Astrocyte of the spinal cord (primary cell): ENCODE data around the gene SPATA20.
A peak's percentile ranks its signal among the peaks of the same experiment; 100 is the strongest.

Experiments used
- DNase-seq: peaks from one replicate; pipeline ENCODE4 v3.0.0; 2011; ENCODE audit warnings: low read depth, low spot score
- H3K4me3 ChIP-seq: 2 replicates; pipeline ENCODE4 v1.5.1; 2011; ENCODE audit warnings: low read depth, mild to moderate bottlenecking, low read length, moderate library complexity
- in situ Hi-C: cut with HindIII; loops from 2 replicates; pipeline ENCODE4 v1.10.0; 2017; ENCODE audit warnings: low sequenced_read_pairs
- TF ChIP-seq, protein P1 (sequence below): IDR thresholded peaks from 2 replicates; pipeline ENCODE4 v1.5.1; 2012; ENCODE audit warnings: low read depth, mild to moderate bottlenecking, low read length, inconsistent platforms

The SPATA20 gene

DNA sequence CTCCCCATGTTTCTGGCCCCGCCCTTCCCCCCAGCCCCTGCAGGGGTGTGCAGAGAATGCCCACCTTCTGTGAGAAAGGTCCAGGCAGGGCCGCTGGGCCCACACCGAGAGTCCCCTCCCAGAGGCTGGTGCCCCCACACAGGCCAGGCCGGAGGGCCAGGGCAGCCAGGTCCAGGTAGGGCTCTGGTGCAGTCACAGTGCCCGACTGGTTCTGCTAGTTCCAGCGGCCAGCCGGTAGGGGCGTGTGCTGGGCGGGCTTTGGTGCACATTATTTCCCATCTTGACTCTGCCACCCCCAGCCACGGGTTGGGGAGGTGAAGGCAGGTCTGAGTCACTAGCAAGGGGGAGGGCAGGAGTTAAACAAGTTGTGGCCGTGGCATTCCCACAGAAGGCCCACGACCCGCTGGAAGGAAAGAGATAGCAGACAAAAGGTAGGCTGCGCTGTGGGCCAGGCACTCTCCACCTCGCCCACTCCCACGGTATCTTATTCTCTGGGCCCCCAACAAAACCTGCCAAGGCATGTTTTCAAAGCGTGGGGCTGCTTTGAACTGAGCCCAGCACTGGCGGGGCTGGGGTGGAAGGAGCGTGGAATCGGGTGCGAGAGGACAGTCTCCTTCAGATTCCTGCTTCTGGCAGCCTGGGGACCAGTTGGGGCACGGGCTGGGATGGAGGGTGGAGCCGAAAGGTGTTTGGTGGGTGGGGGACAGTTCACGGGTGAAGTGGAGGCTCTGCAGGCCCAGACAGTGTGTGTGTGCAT is 12.6 kb upstream of the SPATA20 start:
- in situ Hi-C loops, result no loop called here
- TF ChIP-seq, protein P1, sequence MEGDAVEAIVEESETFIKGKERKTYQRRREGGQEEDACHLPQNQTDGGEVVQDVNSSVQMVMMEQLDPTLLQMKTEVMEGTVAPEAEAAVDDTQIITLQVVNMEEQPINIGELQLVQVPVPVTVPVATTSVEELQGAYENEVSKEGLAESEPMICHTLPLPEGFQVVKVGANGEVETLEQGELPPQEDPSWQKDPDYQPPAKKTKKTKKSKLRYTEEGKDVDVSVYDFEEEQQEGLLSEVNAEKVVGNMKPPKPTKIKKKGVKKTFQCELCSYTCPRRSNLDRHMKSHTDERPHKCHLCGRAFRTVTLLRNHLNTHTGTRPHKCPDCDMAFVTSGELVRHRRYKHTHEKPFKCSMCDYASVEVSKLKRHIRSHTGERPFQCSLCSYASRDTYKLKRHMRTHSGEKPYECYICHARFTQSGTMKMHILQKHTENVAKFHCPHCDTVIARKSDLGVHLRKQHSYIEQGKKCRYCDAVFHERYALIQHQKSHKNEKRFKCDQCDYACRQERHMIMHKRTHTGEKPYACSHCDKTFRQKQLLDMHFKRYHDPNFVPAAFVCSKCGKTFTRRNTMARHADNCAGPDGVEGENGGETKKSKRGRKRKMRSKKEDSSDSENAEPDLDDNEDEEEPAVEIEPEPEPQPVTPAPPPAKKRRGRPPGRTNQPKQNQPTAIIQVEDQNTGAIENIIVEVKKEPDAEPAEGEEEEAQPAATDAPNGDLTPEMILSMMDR, result peak; percentile 51
- DNase-seq, result no peak
- no peak overlapping the region for H3K4me3 ChIP-seq

DNA sequence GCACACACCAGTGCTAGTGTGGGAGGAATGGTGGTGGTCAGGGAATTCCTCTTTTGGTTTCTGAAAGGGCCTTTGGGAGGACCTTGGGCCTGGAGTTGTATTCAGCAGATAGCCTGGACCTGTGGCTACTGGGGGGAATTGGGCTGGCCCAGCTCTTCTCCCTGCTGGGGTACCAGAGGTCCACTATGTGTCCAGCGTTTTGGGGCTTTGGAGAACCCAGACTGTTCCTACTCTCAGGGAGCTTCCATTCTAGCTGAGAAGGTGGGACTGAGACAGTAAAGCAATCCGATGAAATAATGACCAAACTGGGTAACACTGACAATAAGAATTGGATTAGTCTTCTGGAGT is 12.0 kb upstream of the SPATA20 start:
- DNase-seq, result no peak
- H3K4me3 ChIP-seq, result no peak overlapping the region
- TF ChIP-seq, protein P1, result no peak
- in situ Hi-C loops, result no loop called here

DNA sequence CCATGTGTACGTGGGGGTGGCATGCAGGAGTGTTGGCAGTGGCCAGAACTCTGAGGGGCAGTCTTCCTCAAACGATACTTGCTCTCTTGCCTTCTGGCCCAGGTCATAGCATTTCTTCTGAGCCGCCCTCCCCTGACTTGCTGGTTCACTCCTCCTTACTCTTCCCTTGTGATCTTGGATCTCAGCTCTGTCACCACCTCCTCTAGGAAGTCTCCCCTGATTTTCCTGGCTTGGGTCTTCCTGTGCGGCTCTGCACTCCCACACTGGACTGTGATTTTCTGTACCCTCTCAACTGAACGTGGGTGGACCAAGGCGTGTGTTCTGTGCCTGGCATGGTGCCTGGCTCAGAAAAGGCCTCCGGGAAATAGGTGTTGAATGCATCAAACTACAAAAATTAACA is 11.6 kb upstream of the SPATA20 start:
- no peak overlapping the region for H3K4me3 ChIP-seq
- TF ChIP-seq, protein P1, result no peak
- in situ Hi-C loops, result no loop called here
- no peak for DNase-seq

DNA sequence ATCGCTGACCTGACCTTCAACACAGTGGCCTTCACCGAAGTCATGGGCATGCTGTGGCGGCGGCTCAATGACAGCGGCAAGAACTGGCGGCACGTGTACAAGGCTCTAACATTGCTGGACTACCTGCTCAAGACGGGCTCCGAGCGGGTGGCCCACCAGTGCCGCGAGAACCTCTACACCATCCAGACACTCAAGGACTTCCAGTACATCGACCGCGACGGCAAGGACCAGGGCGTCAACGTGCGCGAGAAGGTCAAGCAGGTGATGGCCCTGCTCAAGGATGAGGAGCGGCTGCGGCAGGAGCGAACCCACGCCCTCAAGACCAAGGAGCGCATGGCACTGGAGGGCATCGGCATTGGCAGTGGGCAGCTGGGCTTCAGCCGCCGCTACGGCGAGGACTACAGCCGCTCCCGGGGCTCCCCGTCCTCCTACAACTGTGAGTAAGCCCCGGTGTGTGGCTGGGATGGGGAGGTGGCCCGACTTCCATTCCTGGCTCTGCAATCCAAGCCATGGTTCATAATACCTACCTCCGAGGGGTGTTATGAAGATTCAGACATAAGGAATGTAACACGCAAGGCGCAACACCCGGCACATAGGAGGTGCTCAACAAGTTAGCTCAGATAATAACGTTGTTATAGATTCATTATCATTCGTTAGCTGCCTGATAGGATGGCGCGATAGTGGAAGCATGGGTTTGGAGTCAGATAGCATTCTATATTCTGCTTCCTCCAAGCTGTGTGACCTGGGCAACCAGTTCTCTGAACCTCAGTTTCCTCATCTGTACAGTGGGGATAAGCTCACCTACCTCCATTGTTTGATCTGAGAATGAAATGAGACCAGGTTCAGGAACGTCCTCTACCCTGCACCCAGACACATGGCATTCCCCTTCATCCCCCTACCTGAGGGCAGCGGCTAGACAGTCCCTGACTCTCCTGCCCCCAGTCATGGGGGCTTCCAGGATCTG is 10.0 kb upstream of the SPATA20 start:
- TF ChIP-seq, protein P1, result no peak
- DNase-seq, result no peak
- no peak overlapping the region for H3K4me3 ChIP-seq
- in situ Hi-C loops, result no loop called here

DNA sequence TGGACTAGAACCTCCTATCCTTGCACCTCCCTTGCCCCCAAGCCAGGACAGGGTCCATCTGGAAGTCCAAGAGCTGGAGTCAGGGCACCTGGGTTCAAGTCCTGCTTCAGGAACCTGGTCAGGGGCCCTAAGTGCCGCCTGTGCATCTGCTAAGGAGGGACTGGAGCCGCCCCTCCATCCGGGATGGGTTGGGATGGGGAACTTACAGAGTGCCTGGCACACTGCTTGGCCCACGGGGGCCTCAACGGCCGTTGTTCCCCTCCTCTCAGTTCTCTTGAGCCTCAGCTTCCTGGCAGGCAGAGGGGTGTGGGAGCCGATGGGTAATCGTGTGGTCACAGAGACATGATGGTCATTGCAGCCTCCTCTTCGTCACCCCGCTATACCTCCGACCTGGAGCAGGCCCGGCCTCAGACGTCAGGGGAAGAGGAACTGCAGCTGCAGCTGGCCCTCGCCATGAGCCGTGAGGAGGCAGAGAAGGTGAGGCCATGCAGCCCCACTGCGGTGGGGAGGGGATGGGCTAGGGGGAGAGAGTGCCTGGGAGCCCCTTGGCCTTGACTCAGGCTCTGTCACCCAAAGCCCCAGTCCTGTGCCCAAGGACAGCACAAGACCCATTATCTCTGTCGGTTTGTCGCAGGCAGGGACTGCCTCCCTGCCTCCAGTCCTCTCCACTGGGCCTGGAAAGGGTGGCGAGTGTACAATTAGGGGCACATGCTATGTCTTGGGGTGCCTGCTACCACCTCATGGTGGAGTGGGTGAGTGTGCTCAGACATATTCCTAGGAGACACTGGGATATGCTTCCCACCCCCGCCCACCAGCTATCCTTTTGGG is 9.0 kb upstream of the SPATA20 start:
- TF ChIP-seq, protein P1, result no peak
- no peak overlapping the region for H3K4me3 ChIP-seq
- in situ Hi-C loops, result no loop called here
- no peak for DNase-seq

DNA sequence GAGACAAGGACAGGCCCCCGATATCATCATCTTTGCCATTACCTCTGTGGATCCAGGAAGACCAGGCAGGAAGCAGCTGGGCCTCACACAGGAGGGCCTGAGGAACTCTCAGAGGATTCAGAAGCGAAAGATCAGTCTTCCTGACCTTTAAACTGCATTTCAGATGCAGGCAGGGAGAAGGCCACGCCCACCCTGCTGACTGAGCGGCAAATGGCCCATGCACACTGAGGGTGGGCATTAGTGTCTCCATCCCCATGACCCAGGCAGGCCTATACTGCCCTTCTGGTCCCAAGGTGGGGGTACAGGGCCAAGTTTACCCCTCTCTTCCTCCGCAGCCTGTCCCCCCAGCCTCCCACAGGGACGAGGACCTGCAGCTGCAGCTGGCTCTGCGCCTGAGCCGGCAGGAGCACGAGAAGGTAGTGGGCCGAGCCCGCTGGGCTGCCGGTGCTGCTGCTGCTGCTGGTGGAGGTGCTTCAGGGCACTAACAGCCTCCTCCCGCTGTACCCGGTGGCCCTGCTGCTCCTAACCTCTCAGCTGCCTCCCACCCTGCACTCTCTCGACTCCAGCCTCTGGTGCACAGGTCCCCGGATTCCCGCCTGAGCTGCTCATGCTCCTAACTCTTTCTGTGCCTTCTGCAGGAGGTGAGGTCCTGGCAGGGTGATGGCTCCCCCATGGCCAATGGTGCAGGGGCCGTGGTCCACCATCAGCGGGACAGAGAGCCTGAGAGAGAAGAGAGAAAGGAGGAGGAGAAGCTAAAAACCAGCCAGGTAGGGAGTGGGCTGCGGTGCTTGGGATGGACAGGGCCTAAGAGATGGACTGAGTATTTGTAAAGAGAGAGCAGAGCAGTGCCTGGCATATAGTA is 8.2 kb upstream of the SPATA20 start:
- no peak overlapping the region for H3K4me3 ChIP-seq
- in situ Hi-C loops, result no loop called here
- no peak for DNase-seq
- TF ChIP-seq, protein P1, result no peak
